Measurements from ENCODE around the gene SLC18A2.

- no peak for TF ChIP-seq CTCF (IDR thresholded peaks at IDR 0.05; ENCODE audit: low read depth, low read length, poor library complexity, severe bottlenecking)
- TF ChIP-seq EZH2phosphoT487 (IDR thresholded peaks at IDR 0.05; ENCODE audit: borderline replicate concordance, low read length): no peak
Measured at GRCh38 chr10:117322260-117322659, 81.3 kb downstream of the SLC18A2 start.
